Right lobe of liver (tissue), 6 donors: Measurements from ENCODE around the gene DYRK1A. TPM values are rescaled to one million over a fixed set of nuclear protein-coding genes. Genes with fewer than 3 reads are reported as not detected.
A peak's percentile ranks its signal among the peaks of the same experiment; 100 is the strongest.

Experiments used
- ATAC-seq, 4 donors: fragments of 200-7000 bp; cut with Tn5 transposase; one replicate each; pipeline ENCODE4 v1.9.1; 2020; ENCODE audit warnings: mild to moderate bottlenecking in 4 of 4, moderate library complexity in 4 of 4
- DNase-seq, 3 donors: peaks; one replicate each; pipeline ENCODE4 v3.0.0-alpha.2; 2020
- H3K27ac ChIP-seq, 3 donors: fragments of 200-600 bp; one replicate each; pipeline ENCODE4 v1.8.0; 2022
- H3K27me3 ChIP-seq, 2 donors: fragments of 200-600 bp; one replicate each; pipeline ENCODE4 v1.8.0; 2022
- H3K36me3 ChIP-seq, 4 donors: fragments of 200-600 bp; sonication (generic) in 1 of 4; one replicate each; pipeline versions ENCODE4 v1.5.1 to v1.8.0; 2017 to 2022; ENCODE audit warnings: control low read depth in 1 of 4
- H3K4me1 ChIP-seq, 4 donors: fragments of 200-600 bp; sonication (generic) in 1 of 4; one replicate each; pipeline versions ENCODE4 v1.5.1 to v1.8.0; 2017 to 2022; ENCODE audit warnings: control low read depth in 1 of 4
- H3K4me3 ChIP-seq, 3 donors: fragments of 200-600 bp; one replicate each; pipeline ENCODE4 v1.8.0; 2022
- H3K9me3 ChIP-seq, 4 donors: fragments of 200-600 bp; sonication (generic) in 1 of 4; one replicate each; pipeline versions ENCODE4 v1.5.1 to v1.8.0; 2017 to 2022; ENCODE audit warnings: control low read depth in 1 of 4
- CTCF ChIP-seq, 4 donors: fragments of 200-600 bp in 3 of 4; fragments of 450-650 bp in 1 of 4; IDR thresholded peaks; one replicate each; pipeline versions ENCODE4 v1.5.1 to v1.8.0; 2016 to 2022; ENCODE audit warnings: antibody characterized with exemption in 4 of 4, mild to moderate bottlenecking in 2 of 4
- POLR2A ChIP-seq: fragments of 450-650 bp; IDR thresholded peaks from one replicate; pipeline ENCODE4 v1.6.1; 2017; ENCODE audit warnings: antibody characterized with exemption, mild to moderate bottlenecking
- WGBS: methylation state at CpG from one replicate; pipeline ENCODE4 v1.1.6; 2018; ENCODE audit warnings: low coverage, low lambda C conversion rate; ENCODE audit not compliant: insufficient coverage; ENCODE audit errors: missing lambda C conversion rate; 5-methylcytosine and 5-hydroxymethylcytosine counted together
- intact Hi-C, 2 donors: fragments of 100-400 bp; cut with DNase I; formaldehyde crosslinking; loops; one replicate each; pipeline versions ENCODE4 v1.11.2 to v1.14.1; 2022
- total RNA-seq, 6 experiments: library from RNA; depleted of rRNA in 2 of 6; stranded (reverse); fragments of >200 nt in 2 of 6; fragmentation: NEBNext Ultra II Directional in 3 of 6; extraction: Animal tissue kit (Norgen Biotek cat#: 25700) in 3 of 6; gene quantifications; one replicate each; pipeline versions ENCODE4 v1.1.0 to v1.2.4, GENCODE V29; 2016 to 2023
- donor health status: DM: no; HTN: yes; CAD: no.
- donor health status: DM: no; HTN: no; CAD: no.
- donor health status: DM: no; HTN: no; CAD: no.
- donor health status: DM: no; HTN: yes; CAD: no.
- donor health status: DM: no; HTN: yes; CAD: no.

Gene DYRK1A
- total RNA-seq, 6 experiments from 2014 or later = 20.6 to 32.5 (median 25.7) TPM

DNA sequence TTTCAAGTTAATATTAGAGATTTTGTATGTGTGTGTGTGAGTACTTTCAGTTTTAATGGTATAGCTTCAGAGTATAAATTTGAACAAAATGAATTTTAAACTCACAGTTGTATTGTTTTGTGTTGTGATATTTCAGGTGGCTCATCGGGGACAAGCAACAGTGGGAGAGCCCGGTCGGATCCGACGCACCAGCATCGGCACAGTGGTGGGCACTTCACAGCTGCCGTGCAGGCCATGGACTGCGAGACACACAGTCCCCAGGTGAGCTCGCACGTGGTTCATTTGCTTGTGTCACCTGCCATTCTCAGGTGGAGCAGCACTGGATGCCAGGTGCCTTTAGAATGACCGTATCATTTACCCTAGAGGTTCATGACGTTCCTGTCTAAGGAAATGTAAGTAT is 139.4 kb downstream of the DYRK1A start:
- WGBS = 93% methylated on average over 12 of the region's 12 CpGs
- intact Hi-C loops = no loop called here
- Histone ChIP-seq H3K9me3 (no peaks in the 10 kb centered on the region), H3K27ac (no peak overlapping the region), H3K4me1 (no peaks in the 10 kb centered on the region), H3K27me3 (no peaks in the 10 kb centered on the region), H3K4me3 (no peak overlapping the region), H3K36me3 (peaks cover 0 to 48% (median 21%) of the 10 kb centered on the region in 4 donors)
- no peak for DNase-seq
- ATAC-seq = no peak
- TF ChIP-seq POLR2A (no peak), CTCF (IDR thresholded peaks at IDR 0.05) (no peak)

DNA sequence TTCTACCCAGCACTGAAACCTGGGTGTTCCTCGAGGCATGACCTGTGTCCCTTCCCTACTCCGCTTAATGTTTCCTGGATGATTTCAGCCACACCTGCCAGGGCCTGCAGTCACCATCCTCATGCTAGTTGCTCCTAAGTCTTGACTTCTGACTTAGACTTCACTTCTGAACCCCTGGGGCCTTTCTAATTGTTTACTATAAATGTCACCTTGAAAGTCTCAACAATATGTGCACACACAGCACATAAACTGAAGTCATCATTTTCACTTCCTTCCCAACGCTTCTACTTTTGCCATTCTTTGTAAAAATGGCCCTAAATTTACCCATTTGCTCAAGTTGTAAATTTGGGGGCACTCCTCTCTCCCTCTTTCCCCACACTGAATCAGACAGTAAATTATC is 141.1 kb downstream of the DYRK1A start:
- peaks cover 0 to 60% (median 25%) of the 10 kb centered on the region in 4 donors for H3K36me3 ChIP-seq
- H3K4me1 ChIP-seq = no peaks in the 10 kb centered on the region
- ATAC-seq (peak in 1 of 4 donors; percentile 29), DNase-seq (no peak)
- no peaks in the 10 kb centered on the region for H3K27me3 ChIP-seq
- no peaks in the 10 kb centered on the region for H3K9me3 ChIP-seq
- 66% methylated on average over 3 of the region's 3 CpGs for WGBS
- intact Hi-C loops = no loop called here
- no peak overlapping the region for H3K4me3 ChIP-seq
- TF ChIP-seq CTCF (IDR thresholded peaks at IDR 0.05) = no peak
- TF ChIP-seq POLR2A = no peak
- H3K27ac ChIP-seq = no peak overlapping the region

DNA sequence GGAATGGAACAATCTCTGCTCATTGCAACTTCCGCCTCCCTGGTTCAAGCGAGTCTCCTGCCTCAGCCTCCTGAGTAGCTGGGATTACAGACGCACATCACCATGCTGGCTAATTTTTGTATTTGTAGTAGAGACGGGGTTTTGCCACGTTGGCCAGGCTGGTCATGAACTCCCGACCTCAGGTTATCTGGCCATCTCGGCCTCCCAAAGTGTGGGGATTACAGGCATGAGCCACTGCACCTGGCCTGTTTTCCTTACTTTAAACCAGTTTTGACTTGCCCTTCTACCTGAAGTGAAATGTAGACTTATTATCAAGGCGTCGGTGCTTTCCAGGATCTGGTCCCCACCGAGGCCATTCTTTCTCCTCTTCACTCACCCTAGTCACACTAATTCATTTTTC is 141.8 kb downstream of the DYRK1A start:
- no peaks in the 10 kb centered on the region for H3K4me1 ChIP-seq
- DNase-seq = no peak
- no peaks in the 10 kb centered on the region for H3K9me3 ChIP-seq
- H3K27me3 ChIP-seq = no peaks in the 10 kb centered on the region
- H3K27ac ChIP-seq = no peak overlapping the region
- intact Hi-C loops = no loop called here
- ATAC-seq = no peak
- no peak for TF ChIP-seq CTCF (IDR thresholded peaks at IDR 0.05)
- no peak for TF ChIP-seq POLR2A
- no peak overlapping the region for H3K4me3 ChIP-seq
- WGBS = 73% methylated on average over 8 of the region's 10 CpGs
- peaks cover 0 to 66% (median 25%) of the 10 kb centered on the region in 4 donors for H3K36me3 ChIP-seq

DNA sequence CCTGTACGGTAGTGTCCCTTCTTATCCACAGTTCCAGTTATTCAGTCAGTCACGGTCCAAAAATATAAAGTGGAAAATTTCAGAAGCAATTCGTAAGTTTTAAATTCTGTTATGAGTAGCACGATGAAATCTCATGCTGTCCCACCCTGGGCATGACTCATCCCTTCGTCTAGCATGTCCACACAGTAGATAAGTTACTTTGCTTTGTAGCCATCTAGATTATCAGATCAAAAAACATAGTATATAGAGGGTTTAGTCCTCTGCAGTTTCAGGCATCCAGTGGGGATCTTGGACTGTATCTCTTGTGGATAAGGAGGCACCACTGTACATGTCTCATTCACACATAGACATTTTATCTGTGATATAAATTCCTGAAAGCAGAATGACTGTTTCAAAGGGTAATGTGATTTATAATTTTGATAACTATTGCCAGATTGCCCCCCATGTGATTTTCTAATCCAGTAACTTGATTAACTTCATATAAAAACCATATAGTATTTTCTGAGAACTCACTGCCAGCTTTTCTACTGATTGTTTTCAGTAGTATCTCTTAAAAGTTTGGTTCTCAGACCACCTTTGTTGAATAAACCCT is 143.3 kb downstream of the DYRK1A start:
- no peaks in the 10 kb centered on the region for H3K27me3 ChIP-seq
- H3K27ac ChIP-seq = no peak overlapping the region
- no peak overlapping the region for H3K4me3 ChIP-seq
- TF ChIP-seq CTCF (IDR thresholded peaks at IDR 0.05) = no peak
- TF ChIP-seq POLR2A = no peak
- no peak for DNase-seq
- intact Hi-C loops = no loop called here
- ATAC-seq = no peak
- 76% methylated on average over 5 of the region's 5 CpGs for WGBS
- peaks cover 0 to 74% (median 23%) of the 10 kb centered on the region in 4 donors for H3K36me3 ChIP-seq
- H3K4me1 ChIP-seq = peaks cover 0 to 8% (median 2%) of the 10 kb centered on the region in 4 donors
- no peaks in the 10 kb centered on the region for H3K9me3 ChIP-seq
